GM12878 (cell line): ENCODE measurements around the gene RAB13. TPM values are rescaled to one million over a fixed set of nuclear protein-coding genes. Genes with fewer than 3 reads are reported as not detected.

Experiments
- ATAC-seq: fragments of 200-7000 bp; cut with Tn5 transposase; 3 replicates; pipeline ENCODE4 v1.9.1; 2020; ENCODE audit warnings: mild to moderate bottlenecking, moderate library complexity
- BruUV-seq: library from RNA; stranded (reverse); fragments of 400-500 nt; replicated peaks from 2 replicates; lab custom pipeline; 2021; lab: Mats Ljungman, UMichigan
- CTCF ChIA-PET: fragments of 300-600 bp; sonication (Branson Sonifier 250); formaldehyde crosslinking; extraction: SDS; loops from one replicate; lab custom pipeline; 2021; ENCODE audit warnings: inconsistent platforms; lab: Yijun Ruan, JAX
- POLR2A ChIA-PET: fragments of 350-600 bp; formaldehyde crosslinking; extraction: SDS; loops from one replicate; lab custom pipeline; 2021; ENCODE audit warnings: inconsistent platforms; lab: Charles Lee
- RAD21 ChIA-PET: fragments of 300-600 bp; sonication (Branson Sonifier 250); formaldehyde crosslinking; loops from one replicate; lab custom pipeline; 2023; ENCODE audit warnings: antibody characterized with exemption; ENCODE audit not compliant: unreplicated experiment; lab: Charles Lee
- SMC1A ChIA-PET: fragments of 300-600 bp; sonication (Branson Sonifier 250); formaldehyde crosslinking; loops from one replicate; lab custom pipeline; 2023; ENCODE audit not compliant: unreplicated experiment, uncharacterized antibody; lab: Charles Lee
- DNase-seq: peaks from one replicate; pipeline ENCODE4 v3.0.0-alpha.2; 2011; ENCODE audit warnings: low read depth, low spot score
- FAIRE-seq: peaks from 3 replicates; lab custom pipeline; 2011; peaks lifted over from hg19 to GRCh38; lab: Jason Lieb, UNC
- H2AFZ ChIP-seq: 2 replicates; pipeline ENCODE4 v1.6.0; 2011; ENCODE audit warnings: low read depth, low read length, control low read depth; ENCODE audit not compliant: control insufficient read depth
- H3K27ac ChIP-seq: 2 replicates; pipeline ENCODE4 v1.5.1; 2011; ENCODE audit warnings: control low read depth; ENCODE audit not compliant: control insufficient read depth, insufficient read depth
- H3K27me3 ChIP-seq, 2 experiments: replicated peaks in 1 of 2; 2 replicates each; pipeline versions ENCODE4 v1.6.0 to v1.6.1; 2011; ENCODE audit warnings: low read length in 1 of 2; ENCODE audit not compliant: control insufficient read depth in 2 of 2, insufficient read depth in 2 of 2
- H3K36me3 ChIP-seq, 2 experiments: 2 replicates each; pipeline ENCODE4 v1.5.1; 2011; ENCODE audit warnings: low read length in 1 of 2; ENCODE audit not compliant: control insufficient read depth in 2 of 2, insufficient read depth in 2 of 2
- H3K4me1 ChIP-seq: 2 replicates; pipeline ENCODE4 v1.6.1; 2011; ENCODE audit warnings: mild to moderate bottlenecking, low read length, moderate library complexity, mixed read lengths; ENCODE audit not compliant: control insufficient read depth, insufficient read depth
- H3K4me2 ChIP-seq: 2 replicates; pipeline ENCODE4 v1.6.0; 2011; ENCODE audit warnings: control low read depth; ENCODE audit not compliant: control insufficient read depth, insufficient read depth
- H3K4me3 ChIP-seq: fragments of 200-600 bp; sonication (generic); 2 replicates; pipeline ENCODE4 v1.5.1; 2016
- H3K79me2 ChIP-seq: 2 replicates; pipeline ENCODE4 v1.6.0; 2011; ENCODE audit warnings: low read length; ENCODE audit not compliant: control insufficient read depth, insufficient read depth
- H3K9ac ChIP-seq: 2 replicates; pipeline ENCODE4 v1.8.0; 2011; ENCODE audit warnings: low read length, control low read depth, mixed read lengths; ENCODE audit not compliant: control insufficient read depth, insufficient read depth
- H3K9me3 ChIP-seq: replicated peaks from 3 replicates; pipeline ENCODE4 v1.5.1; 2011; ENCODE audit warnings: mild to moderate bottlenecking, low read length; ENCODE audit not compliant: control insufficient read depth, insufficient read depth
- H4K20me1 ChIP-seq: 2 replicates; pipeline ENCODE4 v1.6.0; 2011; ENCODE audit not compliant: control insufficient read depth, insufficient read depth
- CEBPZ ChIP-seq: fragments of 150-350 bp; IDR thresholded peaks from 2 replicates; pipeline ENCODE4 v1.6.1; 2016; ENCODE audit warnings: low read depth, low read length
- POLR2A ChIP-seq: IDR thresholded peaks from 2 replicates; pipeline ENCODE4 v1.6.1; 2011; ENCODE audit warnings: low read depth, mild to moderate bottlenecking, low read length
- WGBS: methylation state at CpG from one replicate; pipeline ENCODE4 v1.1.6; 2016; ENCODE audit warnings: low lambda C conversion rate; ENCODE audit not compliant: insufficient replicate concordance, insufficient coverage; ENCODE audit errors: missing lambda C conversion rate; 5-methylcytosine and 5-hydroxymethylcytosine counted together
- in situ Hi-C: fragments of 300-500 bp; cut with MboI; formaldehyde crosslinking; loops from 9 replicates; pipeline ENCODE4 v1.14.3; 2018; ENCODE audit warnings: mixed read lengths
- intact Hi-C: fragments of 100-400 bp; cut with micrococcal nuclease; formaldehyde crosslinking; loops from one replicate; pipeline ENCODE4 v1.14.2; 2022; ENCODE audit not compliant: unreplicated experiment
- microRNA-seq: library from miRNA; unstranded; fragments of <30 nt; microRNA quantifications from one replicate; pipeline ENCODE4, GENCODE V29; 2018
- polyA plus RNA-seq, 11 experiments: library from polyadenylated mRNA; depleted of rRNA in 4 of 11; unstranded in 6 of 11; stranded (reverse) in 5 of 11; fragments of >200 nt; fragmentation: Nextera tagmentation in 4 of 11; fragmentation: Illumina TruSeq in 1 of 11; extraction: Ambion mirVana in 4 of 11; extraction: Trizol in 1 of 11; gene quantifications; 1 replicate in 1 of 11; 2 replicates in 10 of 11; pipeline versions ENCODE4 v1.2.1 to v1.2.3, GENCODE V29; 2011 to 2016; ENCODE audit warnings: inconsistent platforms in 2 of 11, missing spikeins in 2 of 11, low read depth in 1 of 11
- small RNA-seq: library from RNA; depleted of rRNA; stranded (forward); fragments of <200 nt; gene quantifications from one replicate; pipeline ENCODE3, GENCODE V24; 2014
- total RNA-seq, 4 experiments: library from RNA; depleted of rRNA in 3 of 4; stranded (reverse); fragments of >200 nt in 3 of 4; fragmentation: Illumina TruSeq in 1 of 4; extraction: Trizol in 1 of 4; gene quantifications; 2 replicates each; pipeline versions ENCODE4 v1.2.1 to v1.2.3, GENCODE V29; 2013 to 2021

The RAB13 gene
- total and polyA plus RNA-seq, 10 of the 15 experiments (the other 5 are each of a cell fraction or from before 2014, with no cell fraction given): 0.75 to 30.7 (median 15.9) TPM

- FAIRE-seq (no peak), ATAC-seq (no peak), DNase-seq (no peak)
- ChIA-PET CTCF (no interaction called here), RAD21 (no interaction called here), SMC1A (no interaction called here), POLR2A (no interaction called here)
- BruUV-seq: no TSS peak
- intact Hi-C loops: no loop called here
- WGBS: 98% methylated on average over 16 of the region's 18 CpGs
- in situ Hi-C loops: no loop called here
- Histone ChIP-seq H3K27ac (no peak overlapping the region), H3K27me3 (no peaks in the 10 kb centered on the region), H4K20me1 (no peaks in the 10 kb centered on the region), H3K9me3 (no peaks in the 10 kb centered on the region), H3K79me2 (no peaks in the 10 kb centered on the region), H3K36me3 (peaks cover 17 to 23% of the 10 kb centered on the region in 2 experiments; a peak in 3 of 4 replicates), H3K4me2 (no peak overlapping the region), H3K9ac (no peak overlapping the region), H3K4me3 (no peak overlapping the region), H2AFZ (no peak overlapping the region), H3K4me1 (peaks cover 18% of the 10 kb centered on the region)
- TF ChIP-seq POLR2A: peak; percentile 41; the same call in 1 of the 2 replicates
- no peak for TF ChIP-seq CEBPZ
Observed at GRCh38 chr1:153932156-153933131, 53.7 kb downstream of the RAB13 start.

Small RNAs within 50 kb of the gene (microRNA-seq; reads per million reads assigned to microRNA genes)
- gene MIR6737: 1.3 reads per million

Small RNAs within 50 kb of the gene (small RNA-seq; reads per million reads assigned to genes)
- gene MIR6737: 0.31 reads per million

Other genes starting within 250 kb of the RAB13 start
Only the 7 nearest of the 12 such genes appear.
- gene GATAD2B, start 63.4 kb downstream of the RAB13 start, total RNA-seq (2014; rRNA removed): 6.9 and 7.2 TPM in 2 replicates
- 8.3 and 8.8 TPM in 2 replicates for gene GATAD2B, start 63.4 kb downstream of the RAB13 start, total RNA-seq (2014; rRNA removed; fragmentation: Illumina TruSeq; extraction: Trizol)
- 63.1 and 64.6 TPM in 2 replicates for gene GATAD2B, start 63.4 kb downstream of the RAB13 start, total RNA-seq (2021)
- gene GATAD2B, start 63.4 kb downstream of the RAB13 start, polyA plus RNA-seq (2011; rRNA removed): 7.3 and 10.8 TPM in 2 replicates
- gene GATAD2B, start 63.4 kb downstream of the RAB13 start, polyA plus RNA-seq (2014; fragmentation: Illumina TruSeq; extraction: Trizol): 17.6 and 21.2 TPM in 2 replicates
- 1 to 10 TPM; 2.4 to 8.7 TPM for gene GATAD2B, start 63.4 kb downstream of the RAB13 start, polyA plus RNA-seq (2014; fragmentation: Nextera tagmentation; extraction: Ambion mirVana)
- gene GATAD2B, start 63.4 kb downstream of the RAB13 start, polyA plus RNA-seq (2014; rRNA removed): 10.1 and 11.3 TPM in 2 replicates
- gene GATAD2B, start 63.4 kb downstream of the RAB13 start, polyA plus RNA-seq (2016; fragmentation: Nextera tagmentation; extraction: Ambion mirVana): 1 to 10 TPM; 6.4 to 6.6 TPM
- gene DENND4B, start 39.6 kb downstream of the RAB13 start, total RNA-seq (2014; rRNA removed): 18.2 and 22.2 TPM in 2 replicates
- 13.1 and 13.7 TPM in 2 replicates for gene DENND4B, start 39.6 kb downstream of the RAB13 start, total RNA-seq (2014; rRNA removed; fragmentation: Illumina TruSeq; extraction: Trizol)
- gene DENND4B, start 39.6 kb downstream of the RAB13 start, total RNA-seq (2021): 57.5 and 74.8 TPM in 2 replicates
- gene DENND4B, start 39.6 kb downstream of the RAB13 start, polyA plus RNA-seq (2011; rRNA removed): 15.7 and 26.6 TPM in 2 replicates
- 23.5 and 31.0 TPM in 2 replicates for gene DENND4B, start 39.6 kb downstream of the RAB13 start, polyA plus RNA-seq (2014; fragmentation: Illumina TruSeq; extraction: Trizol)
- 10 to 100 TPM; 12.0 to 13.4 TPM for gene DENND4B, start 39.6 kb downstream of the RAB13 start, polyA plus RNA-seq (2014; fragmentation: Nextera tagmentation; extraction: Ambion mirVana)
- gene DENND4B, start 39.6 kb downstream of the RAB13 start, polyA plus RNA-seq (2014; rRNA removed): 55.1 and 73.9 TPM in 2 replicates
- 10 to 100 TPM; 20.8 to 23.3 TPM for gene DENND4B, start 39.6 kb downstream of the RAB13 start, polyA plus RNA-seq (2016; fragmentation: Nextera tagmentation; extraction: Ambion mirVana)
- 15.5 and 15.7 TPM in 2 replicates for gene CRTC2, start 27.7 kb downstream of the RAB13 start, total RNA-seq (2014; rRNA removed)
- 13.7 and 13.8 TPM in 2 replicates for gene CRTC2, start 27.7 kb downstream of the RAB13 start, total RNA-seq (2014; rRNA removed; fragmentation: Illumina TruSeq; extraction: Trizol)
- 54.6 and 59.7 TPM in 2 replicates for gene CRTC2, start 27.7 kb downstream of the RAB13 start, total RNA-seq (2021)
- 12.8 and 35.6 TPM in 2 replicates for gene CRTC2, start 27.7 kb downstream of the RAB13 start, polyA plus RNA-seq (2011; rRNA removed)
- 21.6 and 49.4 TPM in 2 replicates for gene CRTC2, start 27.7 kb downstream of the RAB13 start, polyA plus RNA-seq (2014; fragmentation: Illumina TruSeq; extraction: Trizol)
- gene CRTC2, start 27.7 kb downstream of the RAB13 start, polyA plus RNA-seq (2014; fragmentation: Nextera tagmentation; extraction: Ambion mirVana): 1 to 10 TPM; 5.1 to 8.4 TPM
- 56.5 and 57.9 TPM in 2 replicates for gene CRTC2, start 27.7 kb downstream of the RAB13 start, polyA plus RNA-seq (2014; rRNA removed)
- gene CRTC2, start 27.7 kb downstream of the RAB13 start, polyA plus RNA-seq (2016; fragmentation: Nextera tagmentation; extraction: Ambion mirVana): 10 to 100 TPM; 29.9 to 40.1 TPM
- 78.0 and 79.1 TPM in 2 replicates for gene SLC39A1, start 22.8 kb downstream of the RAB13 start, total RNA-seq (2014; rRNA removed)
- 48.7 and 51.2 TPM in 2 replicates for gene SLC39A1, start 22.8 kb downstream of the RAB13 start, total RNA-seq (2014; rRNA removed; fragmentation: Illumina TruSeq; extraction: Trizol)
- 67.7 and 68.3 TPM in 2 replicates for gene SLC39A1, start 22.8 kb downstream of the RAB13 start, total RNA-seq (2021)
- 61.1 and 79.6 TPM in 2 replicates for gene SLC39A1, start 22.8 kb downstream of the RAB13 start, polyA plus RNA-seq (2011; rRNA removed)
- gene SLC39A1, start 22.8 kb downstream of the RAB13 start, polyA plus RNA-seq (2014; fragmentation: Illumina TruSeq; extraction: Trizol): 58.5 and 64.0 TPM in 2 replicates
- gene SLC39A1, start 22.8 kb downstream of the RAB13 start, polyA plus RNA-seq (2014; fragmentation: Nextera tagmentation; extraction: Ambion mirVana): 10 to 100 TPM in 1 of 2 experiments, 1 to 10 TPM in 1; 8.8 to 20.6 TPM
- gene SLC39A1, start 22.8 kb downstream of the RAB13 start, polyA plus RNA-seq (2014; rRNA removed): 77.0 and 77.2 TPM in 2 replicates
- gene SLC39A1, start 22.8 kb downstream of the RAB13 start, polyA plus RNA-seq (2016; fragmentation: Nextera tagmentation; extraction: Ambion mirVana): 10 to 100 TPM; 88.9 to 98.6 TPM
- 14.0 and 15.6 TPM in 2 replicates for gene CREB3L4, start 18.4 kb downstream of the RAB13 start, total RNA-seq (2014; rRNA removed)
- gene CREB3L4, start 18.4 kb downstream of the RAB13 start, total RNA-seq (2014; rRNA removed; fragmentation: Illumina TruSeq; extraction: Trizol): 11.6 and 12.2 TPM in 2 replicates
- 10.9 and 11.3 TPM in 2 replicates for gene CREB3L4, start 18.4 kb downstream of the RAB13 start, total RNA-seq (2021)
- 9.7 and 11.9 TPM in 2 replicates for gene CREB3L4, start 18.4 kb downstream of the RAB13 start, polyA plus RNA-seq (2011; rRNA removed)
- 10.0 and 12.5 TPM in 2 replicates for gene CREB3L4, start 18.4 kb downstream of the RAB13 start, polyA plus RNA-seq (2014; fragmentation: Illumina TruSeq; extraction: Trizol)
- gene CREB3L4, start 18.4 kb downstream of the RAB13 start, polyA plus RNA-seq (2014; fragmentation: Nextera tagmentation; extraction: Ambion mirVana): 10 to 100 TPM in 1 of 2 experiments, 1 to 10 TPM in 1; 9.7 to 12.9 TPM
- gene CREB3L4, start 18.4 kb downstream of the RAB13 start, polyA plus RNA-seq (2014; rRNA removed): 13.1 and 13.4 TPM in 2 replicates
- gene CREB3L4, start 18.4 kb downstream of the RAB13 start, polyA plus RNA-seq (2016; fragmentation: Nextera tagmentation; extraction: Ambion mirVana): 10 to 100 TPM; 11.2 to 11.9 TPM
- gene JTB, start 8.7 kb downstream of the RAB13 start, total RNA-seq (2014; rRNA removed): 265 and 276 TPM in 2 replicates
- 95.3 and 103 TPM in 2 replicates for gene JTB, start 8.7 kb downstream of the RAB13 start, total RNA-seq (2014; rRNA removed; fragmentation: Illumina TruSeq; extraction: Trizol)
- gene JTB, start 8.7 kb downstream of the RAB13 start, total RNA-seq (2021): 173 and 174 TPM in 2 replicates
- 136 and 144 TPM in 2 replicates for gene JTB, start 8.7 kb downstream of the RAB13 start, polyA plus RNA-seq (2011; rRNA removed)
- 57.8 and 85.9 TPM in 2 replicates for gene JTB, start 8.7 kb downstream of the RAB13 start, polyA plus RNA-seq (2014; fragmentation: Illumina TruSeq; extraction: Trizol)
- gene JTB, start 8.7 kb downstream of the RAB13 start, polyA plus RNA-seq (2014; fragmentation: Nextera tagmentation; extraction: Ambion mirVana): 10 to 100 TPM; 25.0 to 67.7 TPM
- gene JTB, start 8.7 kb downstream of the RAB13 start, polyA plus RNA-seq (2014; rRNA removed): 247 and 255 TPM in 2 replicates
- 100 to 1,000 TPM; 292 to 298 TPM for gene JTB, start 8.7 kb downstream of the RAB13 start, polyA plus RNA-seq (2016; fragmentation: Nextera tagmentation; extraction: Ambion mirVana)
- gene RPS27, start 4.4 kb upstream of the RAB13 start, total RNA-seq (2014; rRNA removed): 5,288 and 5,830 TPM in 2 replicates
- 9,122 and 9,683 TPM in 2 replicates for gene RPS27, start 4.4 kb upstream of the RAB13 start, total RNA-seq (2014; rRNA removed; fragmentation: Illumina TruSeq; extraction: Trizol)
- gene RPS27, start 4.4 kb upstream of the RAB13 start, total RNA-seq (2021): 2,708 and 2,801 TPM in 2 replicates
- gene RPS27, start 4.4 kb upstream of the RAB13 start, polyA plus RNA-seq (2011; rRNA removed): 8,626 and 8,787 TPM in 2 replicates
- 13,800 and 18,255 TPM in 2 replicates for gene RPS27, start 4.4 kb upstream of the RAB13 start, polyA plus RNA-seq (2014; fragmentation: Illumina TruSeq; extraction: Trizol)
- gene RPS27, start 4.4 kb upstream of the RAB13 start, polyA plus RNA-seq (2014; fragmentation: Nextera tagmentation; extraction: Ambion mirVana): over 10,000 TPM in 1 of 2 experiments, 1,000 to 10,000 TPM in 1; 9,903 to 14,234 TPM
- gene RPS27, start 4.4 kb upstream of the RAB13 start, polyA plus RNA-seq (2014; rRNA removed): 8,943 and 9,277 TPM in 2 replicates
- gene RPS27, start 4.4 kb upstream of the RAB13 start, polyA plus RNA-seq (2016; fragmentation: Nextera tagmentation; extraction: Ambion mirVana): 1,000 to 10,000 TPM; 3,244 to 3,511 TPM